ENCODE measurements around the gene L1CAM. TPM values are rescaled to one million over a fixed set of nuclear protein-coding genes. Genes with fewer than 3 reads are reported as not detected.

L1CAM gene
- total RNA-seq, 1 donor from 2014 or later: 137 TPM

- Mint-ChIP-seq H3K27ac (ENCODE audit: unreplicated experiment) (no peak overlapping the region), H3K4me1 (peaks cover 22% of the 10 kb centered on the region), H3K36me3 (ENCODE audit: low read depth) (no peaks in the 10 kb centered on the region), H3K4me3 (no peak overlapping the region), H3K9me3 (peaks cover 3% of the 10 kb centered on the region), H3K27me3 (ENCODE audit: low read depth) (no peaks in the 10 kb centered on the region)
- no peak for TF ChIP-seq CTCF (conservative IDR thresholded peaks at IDR 0.05)
- no peak for DNase-seq (ENCODE audit: low read depth, low spot score)
These were observed 11.9 kb upstream of the L1CAM start for GRCh38 chrX:153897899-153898298.

GRCh38 chrX:153889123-153889522, 3.1 kb upstream of the L1CAM start:
- no peak for TF ChIP-seq CTCF (conservative IDR thresholded peaks at IDR 0.05)
- no peak overlapping the region for H3K27ac Mint-ChIP-seq (ENCODE audit: unreplicated experiment)
- peaks cover 3% of the 10 kb centered on the region for H3K9me3 Mint-ChIP-seq
- H3K4me3 Mint-ChIP-seq: no peak overlapping the region
- peaks cover 11% of the 10 kb centered on the region for H3K36me3 Mint-ChIP-seq (ENCODE audit: low read depth)
- peaks cover 16% of the 10 kb centered on the region for H3K4me1 Mint-ChIP-seq
- peaks cover 24% of the 10 kb centered on the region for H3K27me3 Mint-ChIP-seq (ENCODE audit: low read depth)
- no peak for DNase-seq (ENCODE audit: low read depth, low spot score)

GRCh38 chrX:153888344-153888743, 2.4 kb upstream of the L1CAM start:
- TF ChIP-seq CTCF (conservative IDR thresholded peaks at IDR 0.05): no peak
- H3K27me3 Mint-ChIP-seq (ENCODE audit: low read depth): peaks cover 27% of the 10 kb centered on the region
- H3K36me3 Mint-ChIP-seq (ENCODE audit: low read depth): peaks cover 11% of the 10 kb centered on the region
- H3K9me3 Mint-ChIP-seq: peaks cover 3% of the 10 kb centered on the region
- H3K27ac Mint-ChIP-seq (ENCODE audit: unreplicated experiment): no peak overlapping the region
- DNase-seq (ENCODE audit: low read depth, low spot score): no peak
- peak overlapping the region; percentile 55 for H3K4me3 Mint-ChIP-seq
- peaks cover 17% of the 10 kb centered on the region for H3K4me1 Mint-ChIP-seq

DNA sequence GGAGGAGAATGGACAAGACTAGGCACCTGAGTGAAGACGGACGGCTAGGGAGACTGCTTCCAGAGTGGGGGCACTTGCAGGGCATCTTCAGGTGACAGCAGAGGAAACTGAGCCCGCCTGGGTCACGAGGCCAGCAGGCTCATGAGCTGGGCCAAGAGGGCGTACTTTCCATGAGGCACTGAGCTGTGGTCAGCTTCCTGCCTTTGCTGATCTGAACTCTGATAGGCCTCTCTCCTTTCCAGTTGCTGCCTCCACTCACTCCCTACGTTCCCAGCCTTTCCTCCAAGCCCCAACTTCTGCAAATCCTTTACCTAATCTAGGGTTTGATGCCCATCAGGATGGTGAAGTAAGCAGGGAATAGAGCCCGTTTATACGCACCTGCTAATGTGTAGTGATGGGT, 1.4 kb upstream of the L1CAM start:
- H3K4me3 Mint-ChIP-seq: peak overlapping the region; percentile 74
- peaks cover 28% of the 10 kb centered on the region for H3K27me3 Mint-ChIP-seq (ENCODE audit: low read depth)
- no peak for TF ChIP-seq CTCF (conservative IDR thresholded peaks at IDR 0.05)
- H3K27ac Mint-ChIP-seq (ENCODE audit: unreplicated experiment): no peak overlapping the region
- peaks cover 11% of the 10 kb centered on the region for H3K36me3 Mint-ChIP-seq (ENCODE audit: low read depth)
- H3K4me1 Mint-ChIP-seq: peaks cover 18% of the 10 kb centered on the region
- H3K9me3 Mint-ChIP-seq: peaks cover 3% of the 10 kb centered on the region
- DNase-seq (ENCODE audit: low read depth, low spot score): no peak

DNA sequence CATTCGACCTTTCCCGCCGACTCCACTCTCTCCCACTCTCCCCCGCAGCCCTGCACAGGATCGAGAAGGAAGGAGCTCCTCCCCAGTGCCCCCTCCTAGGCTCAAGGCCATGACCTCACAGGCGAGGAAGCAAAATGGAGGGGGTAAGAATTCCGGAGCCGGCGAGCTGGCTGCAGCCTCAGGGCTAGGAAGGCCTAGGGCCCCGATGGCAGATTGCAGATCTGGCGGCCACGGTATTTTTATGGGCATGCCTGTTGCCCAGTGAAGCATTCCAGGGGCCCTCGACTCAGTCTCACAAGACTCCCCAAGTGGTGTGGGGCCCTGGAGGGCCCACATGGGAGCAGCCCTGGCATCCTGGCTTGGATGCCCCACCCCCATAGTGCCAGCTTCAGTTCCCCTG, 942 bp upstream of the L1CAM start:
- Mint-ChIP-seq H3K4me3 (peak overlapping the region; percentile 89), H3K9me3 (peaks cover 3% of the 10 kb centered on the region), H3K36me3 (ENCODE audit: low read depth) (peaks cover 11% of the 10 kb centered on the region), H3K27me3 (ENCODE audit: low read depth) (peaks cover 30% of the 10 kb centered on the region), H3K4me1 (peaks cover 22% of the 10 kb centered on the region), H3K27ac (ENCODE audit: unreplicated experiment) (no peak overlapping the region)
- TF ChIP-seq CTCF (conservative IDR thresholded peaks at IDR 0.05): no peak
- no peak for DNase-seq (ENCODE audit: low read depth, low spot score)
